Stimulated activated CD4-positive, alpha-beta T cell treated with anti-CD3 and anti-CD28 coated beads, TNF-alpha, amount 100 ng/mL, for 1 hour (primary cell): Measurements from ENCODE around the gene LCK.
"Not testable (repeated sequence)": the region's sequence is repeated elsewhere in the genome, so short reads cannot be mapped to it uniquely, and the experiment has no call there.

ENCODE experiments used
- DNase-seq, 3 donors: peaks; one replicate each; pipeline ENCODE4 v3.0.0-alpha.2; 2020; ENCODE audit warnings: low read depth in 3 of 3, low spot score in 1 of 3

LCK gene

DNA sequence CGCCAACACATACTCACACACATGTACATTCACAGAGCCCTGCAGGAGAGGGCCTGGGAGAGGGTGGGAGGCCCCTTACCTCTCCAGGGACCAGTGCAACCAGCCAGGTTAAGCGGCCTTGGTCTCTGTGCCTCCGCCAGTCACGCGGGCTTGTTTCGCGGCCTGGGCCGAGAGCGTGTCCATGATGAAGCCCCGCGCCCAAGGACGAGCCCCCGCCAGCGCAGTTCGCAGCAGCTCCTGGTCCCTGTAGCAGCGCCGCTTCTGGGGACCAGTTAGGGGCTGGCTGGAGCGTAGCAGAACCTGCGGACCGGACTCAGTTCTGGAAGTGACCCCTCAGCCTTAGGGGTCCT, 11.3 kb upstream of the LCK start:
- no peak for DNase-seq

DNA sequence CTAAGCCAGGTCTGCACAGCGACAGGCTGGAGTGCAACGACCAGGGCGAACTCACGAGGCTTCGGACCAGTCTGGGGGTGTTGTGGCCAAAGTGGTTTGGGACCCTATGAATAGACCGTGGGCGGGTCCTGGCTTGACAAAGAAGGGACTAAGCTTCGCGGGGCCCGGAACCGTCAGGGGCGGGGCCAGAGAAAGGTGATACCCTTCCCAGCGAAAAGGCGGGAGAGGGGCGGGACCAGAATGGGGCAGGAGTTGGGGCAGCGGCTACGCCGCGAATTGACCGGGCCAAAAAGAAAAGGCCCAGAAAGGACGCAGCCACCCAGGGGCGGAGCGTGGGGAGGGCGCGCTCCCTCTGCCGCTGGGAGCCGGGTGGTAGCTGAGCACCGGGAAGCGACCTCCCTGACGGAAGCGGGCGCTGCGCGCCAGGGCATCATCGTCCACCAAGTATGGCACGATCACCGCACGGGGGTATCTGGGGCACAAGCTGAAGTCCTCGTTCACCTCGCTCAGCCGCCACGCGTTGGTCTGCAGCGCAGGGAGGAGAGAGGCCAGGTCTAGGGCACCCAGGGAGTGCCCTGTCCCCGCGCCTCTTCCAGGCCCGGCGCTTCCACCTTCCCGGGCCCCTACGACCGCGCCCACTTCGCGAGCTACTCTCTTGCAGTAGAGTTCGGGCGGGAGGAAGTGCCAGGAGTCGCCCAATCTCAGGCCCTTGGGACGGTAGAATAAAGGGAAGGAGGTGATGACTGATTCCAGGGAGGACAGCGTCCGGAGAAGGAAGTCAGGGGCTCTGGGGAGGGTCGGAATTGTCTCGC, 10.7 kb upstream of the LCK start:
- no peak for DNase-seq

DNA sequence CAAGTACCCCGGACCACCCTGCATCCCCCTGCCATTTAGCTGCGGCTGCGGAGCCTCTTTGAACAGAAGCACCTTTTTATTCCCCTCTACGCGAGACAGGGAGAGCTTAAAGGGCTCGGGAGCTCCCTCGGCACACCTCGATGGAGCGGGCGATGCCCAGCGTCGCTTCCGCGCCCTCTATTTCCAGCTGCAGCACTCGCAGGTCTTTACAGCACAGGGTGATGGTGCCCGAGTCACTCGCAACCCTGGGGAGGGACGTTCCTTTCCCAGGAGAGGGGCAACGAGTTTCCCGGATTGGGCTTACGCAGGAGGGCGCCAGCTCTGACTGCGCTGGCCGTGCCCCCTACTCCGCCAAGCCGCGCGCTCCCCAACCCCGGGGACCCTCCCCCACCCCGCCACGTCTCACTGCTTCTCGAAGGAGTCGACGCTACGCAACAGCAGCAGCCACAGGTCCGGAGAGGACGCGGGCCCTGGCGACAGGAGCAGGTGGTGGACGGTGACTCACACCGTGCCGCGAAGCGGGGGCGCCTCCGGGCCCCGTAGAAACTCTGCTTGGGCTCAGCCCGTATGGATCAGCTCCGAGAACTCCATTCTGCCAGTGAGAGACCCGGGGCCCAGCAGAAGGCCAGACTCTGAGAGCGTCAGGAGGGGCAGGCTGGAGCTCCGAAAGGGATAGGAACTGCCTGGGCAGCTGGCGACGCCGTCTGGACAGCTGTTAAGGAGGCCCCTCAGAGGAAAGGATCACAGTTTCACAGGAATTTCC, 9.9 kb upstream of the LCK start:
- no peak for DNase-seq

DNA sequence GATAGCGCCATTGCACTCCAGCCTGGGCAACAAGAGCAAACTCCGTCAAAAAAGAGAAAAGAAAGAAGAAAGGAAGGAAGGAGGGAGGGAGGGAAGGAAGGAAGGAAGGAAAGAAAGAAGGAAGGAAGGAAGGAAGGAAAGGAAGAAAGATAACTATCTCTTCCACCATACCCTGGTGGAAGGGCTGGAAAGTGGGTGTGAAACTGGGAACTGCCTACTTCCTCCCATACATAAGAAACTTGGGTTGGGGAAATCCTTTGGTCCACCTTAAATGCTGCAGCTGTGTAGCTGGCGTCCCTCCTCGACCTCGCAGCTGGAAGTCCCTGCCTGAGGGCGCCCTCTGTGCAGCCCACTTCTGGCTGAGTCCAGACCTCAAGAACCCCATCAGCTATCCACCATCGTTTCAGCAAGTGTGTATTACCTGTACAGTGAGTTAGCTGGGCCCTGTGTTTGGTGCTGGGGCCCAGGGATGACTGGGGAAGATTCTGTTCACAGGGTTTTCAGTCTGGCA, 8.7 kb upstream of the LCK start:
- no peak for DNase-seq

DNA sequence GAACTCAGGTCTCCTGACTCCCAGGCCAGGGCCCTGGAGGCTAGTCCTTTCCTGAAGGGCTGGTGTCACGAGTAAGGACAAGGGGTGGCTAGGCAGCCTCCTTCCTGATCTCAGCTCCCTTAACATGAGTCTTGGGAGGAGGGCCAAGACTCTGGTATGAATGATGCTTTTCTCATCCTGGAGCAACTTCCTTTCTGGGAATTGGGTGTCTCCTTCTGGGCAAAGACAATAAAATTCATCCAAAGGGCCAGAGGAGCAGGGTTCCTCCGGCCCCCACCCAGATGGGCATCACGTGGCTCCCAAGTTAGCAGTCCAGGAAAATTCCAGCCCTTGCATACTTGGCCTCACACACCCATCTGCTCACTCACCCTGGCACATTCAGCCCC, 4.2 kb upstream of the LCK start, which contains the start of gene FAM167B:
FAM167B (plus strand) TSS at position 335 of the 386 bp plus-strand sequence. CDS start 200 bp downstream, outside the sequence.
- DNase-seq, result no peak

DNA sequence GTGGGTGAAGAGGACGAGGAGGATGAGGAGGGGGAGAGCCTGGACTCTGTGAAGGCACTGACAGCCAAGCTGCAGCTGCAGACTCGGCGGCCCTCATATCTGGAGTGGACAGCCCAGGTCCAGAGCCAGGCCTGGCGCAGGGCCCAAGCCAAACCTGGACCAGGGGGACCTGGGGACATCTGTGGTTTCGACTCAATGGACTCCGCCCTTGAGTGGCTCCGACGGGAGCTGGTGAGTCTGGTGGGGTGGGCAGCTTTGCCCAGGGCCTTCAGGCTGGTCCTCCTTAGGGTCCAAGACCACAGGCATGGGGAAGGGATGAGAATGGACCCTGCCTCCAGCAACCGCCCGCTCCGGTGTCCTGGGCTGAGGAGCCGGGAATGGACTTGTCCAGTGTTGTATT, 3.6 kb upstream of the LCK start:
- DNase-seq, result no peak

DNA sequence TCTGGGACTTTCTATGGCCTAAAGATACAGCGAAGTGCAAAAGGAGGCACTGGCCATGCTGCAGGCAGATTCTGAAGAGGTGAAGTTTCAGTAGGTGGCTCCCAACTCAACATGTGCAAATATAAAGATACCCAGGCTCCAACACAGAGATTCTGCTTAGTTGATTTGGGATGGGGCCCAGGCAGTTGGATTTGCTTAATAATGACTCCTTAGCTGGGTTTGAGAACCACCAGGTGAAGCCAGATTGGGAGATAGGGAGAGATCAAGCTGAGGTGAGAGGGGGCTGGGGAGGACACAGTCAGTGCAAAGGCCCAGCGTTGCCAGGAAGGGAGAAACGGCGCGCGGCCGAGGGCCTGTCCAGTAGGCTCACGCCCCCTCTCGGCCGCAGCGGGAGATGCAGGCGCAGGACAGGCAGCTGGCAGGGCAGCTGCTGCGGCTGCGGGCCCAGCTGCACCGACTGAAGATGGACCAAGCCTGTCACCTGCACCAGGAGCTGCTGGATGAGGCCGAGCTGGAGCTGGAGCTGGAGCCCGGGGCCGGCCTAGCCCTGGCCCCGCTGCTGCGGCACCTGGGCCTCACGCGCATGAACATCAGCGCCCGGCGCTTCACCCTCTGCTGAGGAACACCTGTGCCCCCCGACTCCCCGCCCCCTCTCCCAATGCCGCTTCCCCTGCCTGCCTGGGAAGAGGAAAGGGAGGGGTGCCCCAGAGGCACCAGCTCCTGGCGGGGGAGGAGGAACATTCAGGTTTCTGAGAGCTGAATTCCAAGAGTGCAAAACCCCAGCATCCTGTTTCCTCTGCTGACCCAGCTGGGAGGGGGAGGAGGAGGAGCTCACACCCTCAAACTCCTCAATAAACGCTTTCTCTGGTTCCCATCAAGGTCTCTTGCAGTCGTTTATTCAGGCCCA, 2.8 kb upstream of the LCK start:
- DNase-seq, result peak in 2 of 3 donors; percentile 48 to 69

DNA sequence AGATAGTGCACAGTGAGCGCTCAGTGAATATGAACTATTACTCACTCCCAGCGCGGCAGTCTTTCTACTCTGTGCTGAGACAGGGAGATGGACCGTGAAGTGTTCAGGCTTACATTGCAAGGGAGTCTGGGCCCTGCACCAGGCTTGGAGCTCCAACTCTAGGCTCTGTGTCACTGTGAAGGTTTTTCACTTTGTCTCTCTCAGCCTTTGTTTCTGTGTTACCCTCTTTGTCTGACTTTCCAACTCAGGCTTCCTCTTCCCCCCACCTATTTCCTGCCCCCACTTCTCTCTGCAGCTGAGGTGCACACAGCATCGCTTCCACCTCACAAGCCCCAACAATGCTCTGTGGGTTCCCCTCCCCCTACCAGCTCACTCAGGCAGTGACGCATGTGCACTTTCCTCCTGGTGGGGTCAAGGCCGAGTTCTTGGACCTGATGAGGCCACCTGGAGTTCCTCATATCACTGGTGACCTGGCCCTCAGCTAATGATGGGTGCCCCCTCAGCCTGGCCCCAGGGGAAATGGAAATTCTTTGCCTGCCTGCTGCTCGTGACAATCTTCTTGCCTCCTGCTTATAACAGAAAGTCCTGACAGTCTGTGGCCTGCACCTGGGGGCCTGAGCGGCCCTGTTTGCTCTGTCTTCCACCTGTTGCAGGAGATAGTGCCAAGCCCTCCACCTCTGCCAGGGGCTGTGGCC, 1.1 kb upstream of the LCK start:
- peak; percentile 52 to 69 (median 66) for DNase-seq

DNA sequence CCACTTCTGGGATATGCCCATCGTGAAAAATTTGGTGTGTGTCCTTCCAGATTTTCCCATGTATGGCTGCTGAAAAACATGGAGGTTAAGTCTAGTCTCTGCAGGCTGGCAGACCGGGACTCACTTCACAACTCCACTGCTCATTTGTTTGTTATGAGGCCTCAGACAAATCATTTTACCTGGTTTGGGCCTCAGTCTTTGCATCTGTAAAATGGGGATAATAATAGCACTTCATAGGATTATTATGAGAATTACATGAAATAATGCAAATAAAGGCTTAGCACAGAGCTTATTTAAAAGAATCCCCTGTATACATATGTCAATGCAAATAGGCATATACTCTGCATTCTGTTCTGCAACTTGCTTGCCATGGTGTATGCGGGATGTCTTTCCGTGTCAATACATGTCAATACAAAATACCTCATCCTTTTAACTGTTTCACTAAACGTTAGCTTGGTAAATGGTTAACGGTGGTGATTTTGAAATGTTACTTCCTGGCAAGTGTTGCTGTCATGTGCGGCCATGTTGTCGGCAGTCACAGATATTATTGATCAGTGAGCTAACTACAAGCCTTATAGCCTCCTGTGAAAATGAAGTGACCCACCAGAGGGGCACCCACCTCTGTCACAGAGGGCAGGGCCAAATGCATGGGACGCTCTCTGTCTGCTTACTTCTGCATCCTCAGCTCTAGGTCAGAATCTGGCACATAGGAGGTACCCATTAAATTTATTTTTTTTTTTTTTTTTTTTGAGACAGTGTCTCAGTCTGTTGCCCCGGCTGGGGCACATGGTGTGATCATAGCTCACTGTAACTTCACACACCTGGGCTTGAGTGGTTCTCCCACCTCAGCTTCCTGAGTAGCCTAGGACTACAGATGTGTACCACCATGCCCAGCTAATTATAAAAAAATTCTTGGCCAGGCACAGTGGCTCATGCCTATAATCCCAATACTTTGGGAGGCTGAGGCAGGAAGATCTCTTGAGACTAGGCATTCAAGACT, 4.3 kb downstream of the LCK start:
- DNase-seq, result no peak

DNA sequence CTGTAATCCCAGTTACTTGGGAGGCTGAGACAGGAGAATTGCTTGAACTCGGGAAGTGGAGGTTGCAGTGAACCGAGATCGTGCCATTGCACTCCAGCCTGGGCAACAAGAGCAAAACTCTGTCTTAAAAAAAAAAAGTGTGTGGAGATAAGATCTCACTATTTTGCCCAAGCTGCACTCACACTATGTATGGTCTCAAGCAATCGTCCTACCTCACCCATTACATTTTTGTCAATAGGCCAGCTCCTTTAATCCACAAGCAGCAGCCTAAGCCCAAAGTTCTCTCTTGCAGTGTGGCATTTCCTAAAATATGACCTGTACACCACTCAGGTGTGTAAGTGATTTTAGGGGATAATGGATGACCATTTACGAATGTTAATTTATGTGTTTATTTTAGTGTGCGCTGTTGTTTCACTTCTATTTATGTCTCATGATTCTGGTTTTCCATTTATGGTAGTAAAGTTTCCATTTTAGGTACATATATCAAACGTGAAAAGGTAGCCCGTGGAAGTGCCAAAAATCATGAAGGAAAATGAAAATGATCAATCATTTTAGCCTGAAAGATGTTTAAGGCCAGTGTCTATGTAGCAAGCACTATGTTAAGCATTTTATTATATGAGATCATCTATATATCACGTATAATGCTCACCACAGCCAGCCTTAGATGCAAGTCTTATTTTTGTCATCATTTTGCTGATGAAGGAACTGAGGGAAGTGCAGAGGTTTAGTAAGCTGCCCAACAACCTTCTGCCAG, 5.6 kb downstream of the LCK start:
- no peak for DNase-seq

DNA sequence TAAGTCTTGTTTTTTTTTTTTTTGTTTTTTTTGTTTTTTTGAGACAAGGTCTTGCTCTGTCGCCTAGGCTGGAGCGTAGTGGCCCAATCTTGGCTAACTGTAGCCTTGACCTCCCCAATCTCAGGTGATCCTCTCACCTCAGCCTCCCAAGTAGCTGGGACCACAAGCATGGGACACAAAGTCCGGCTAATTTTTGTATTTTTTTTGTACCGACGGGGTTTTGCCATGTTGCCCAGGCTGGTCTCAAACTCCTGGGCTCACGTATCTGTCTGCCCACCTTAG, 6.1 kb downstream of the LCK start:
- DNase-seq, result no peak

DNA sequence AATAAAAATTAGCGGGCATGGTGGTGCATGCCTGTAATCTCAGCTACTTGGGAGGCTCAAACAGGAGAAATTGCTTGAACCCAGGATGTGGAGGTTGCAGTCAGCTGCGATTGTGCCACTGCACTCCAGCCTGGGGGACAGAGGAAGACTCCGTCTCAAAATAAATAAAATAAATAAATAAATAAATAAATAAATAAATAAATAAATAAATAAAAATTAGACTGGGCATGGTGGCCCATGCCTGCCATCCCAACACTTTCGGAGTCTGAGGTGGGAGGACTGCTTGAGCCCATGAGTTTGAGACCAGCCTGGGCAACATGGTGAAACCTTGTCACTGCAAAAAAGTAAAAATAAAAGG, 12.2 kb downstream of the LCK start:
- not testable (repeated sequence) for DNase-seq

DNA sequence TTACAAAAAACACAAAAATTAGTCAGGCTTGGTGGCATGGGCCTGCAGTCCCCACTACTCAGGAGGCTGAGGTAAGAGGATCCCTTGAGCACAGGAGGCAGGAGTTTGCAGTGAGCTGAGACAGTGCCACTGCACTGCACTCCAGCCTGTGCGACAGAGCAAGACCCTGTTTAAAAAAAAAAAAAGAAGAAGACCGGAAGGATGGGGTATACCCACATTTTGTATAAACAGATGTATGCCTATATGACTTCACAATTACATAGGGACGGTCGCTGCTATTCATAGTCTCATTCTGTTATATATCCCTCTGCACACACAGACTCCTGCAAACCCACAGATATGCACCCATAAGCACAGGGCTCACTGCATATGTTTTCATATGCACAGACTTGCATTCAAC, 12.7 kb downstream of the LCK start:
- DNase-seq, result no peak

DNA sequence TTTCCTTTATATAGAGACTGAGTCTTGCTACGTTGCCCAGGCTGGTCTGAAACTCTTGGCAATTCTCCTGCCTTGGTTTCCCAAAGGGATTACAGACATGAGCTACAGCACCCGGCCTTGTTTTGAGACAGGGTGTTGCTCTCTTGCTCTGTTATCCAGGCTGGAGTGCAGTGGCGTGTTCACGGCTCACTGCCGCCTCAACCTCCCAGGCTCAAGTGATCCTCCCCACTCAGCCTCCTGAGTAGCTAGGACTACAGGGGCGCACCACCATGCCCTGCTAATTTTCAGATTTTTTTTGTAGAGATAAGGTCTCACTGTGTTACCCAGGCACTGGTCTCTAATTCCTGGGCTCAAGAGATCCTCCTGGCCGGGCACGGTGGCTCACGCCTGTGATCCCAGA, 14.8 kb downstream of the LCK start:
- no peak for DNase-seq

DNA sequence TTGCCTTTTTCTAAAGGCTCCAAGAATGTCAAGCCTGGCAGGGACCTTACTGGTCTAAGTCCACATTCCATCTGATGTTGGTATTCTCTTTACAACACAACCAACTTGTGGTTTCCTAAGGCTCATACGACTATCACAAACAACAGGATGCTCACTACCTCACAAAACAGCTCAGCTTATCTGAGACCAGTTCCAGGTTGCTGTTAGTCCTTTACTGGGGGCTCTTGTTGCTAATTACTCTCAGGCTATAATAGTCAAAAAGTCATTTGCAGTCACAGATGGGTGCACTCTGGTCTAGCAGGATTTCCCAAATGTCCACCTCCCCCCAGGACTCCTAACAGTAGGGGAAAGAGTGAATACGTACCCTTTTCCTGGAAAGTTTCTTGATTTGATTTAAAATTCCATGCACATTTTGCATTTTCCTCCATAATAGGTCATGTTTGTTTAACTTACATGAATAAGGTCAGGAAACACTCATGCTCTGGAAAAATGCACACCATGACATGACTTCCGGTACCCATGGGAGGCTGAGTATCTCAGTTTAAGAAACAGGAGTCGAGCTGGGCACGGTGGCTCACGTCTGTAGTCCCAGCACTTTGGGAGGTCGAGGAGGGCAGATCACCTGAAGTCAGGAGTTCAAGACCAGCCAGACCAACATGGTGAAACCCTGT, 16.0 kb downstream of the LCK start:
- DNase-seq, result no peak

DNA sequence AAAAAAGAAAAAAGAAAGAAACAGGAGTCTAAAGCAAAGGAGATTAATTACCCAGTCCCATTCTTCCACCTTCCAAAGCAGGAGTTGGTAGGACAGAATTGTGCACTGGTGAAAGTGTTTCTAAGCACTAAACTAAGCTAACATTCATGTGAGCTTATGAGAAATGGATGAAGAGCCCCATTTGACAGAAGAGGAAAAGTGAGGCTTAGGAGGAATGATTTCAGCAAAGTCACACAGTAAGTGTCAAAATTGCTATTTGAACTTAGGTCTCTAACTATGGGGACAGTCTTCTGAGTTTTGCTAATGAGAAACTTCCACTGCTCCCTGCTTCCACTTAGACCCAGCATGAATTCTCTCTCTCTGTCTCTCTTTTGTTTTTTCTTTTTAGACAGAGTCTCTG, 18.7 kb downstream of the LCK start:
- DNase-seq, result no peak

DNA sequence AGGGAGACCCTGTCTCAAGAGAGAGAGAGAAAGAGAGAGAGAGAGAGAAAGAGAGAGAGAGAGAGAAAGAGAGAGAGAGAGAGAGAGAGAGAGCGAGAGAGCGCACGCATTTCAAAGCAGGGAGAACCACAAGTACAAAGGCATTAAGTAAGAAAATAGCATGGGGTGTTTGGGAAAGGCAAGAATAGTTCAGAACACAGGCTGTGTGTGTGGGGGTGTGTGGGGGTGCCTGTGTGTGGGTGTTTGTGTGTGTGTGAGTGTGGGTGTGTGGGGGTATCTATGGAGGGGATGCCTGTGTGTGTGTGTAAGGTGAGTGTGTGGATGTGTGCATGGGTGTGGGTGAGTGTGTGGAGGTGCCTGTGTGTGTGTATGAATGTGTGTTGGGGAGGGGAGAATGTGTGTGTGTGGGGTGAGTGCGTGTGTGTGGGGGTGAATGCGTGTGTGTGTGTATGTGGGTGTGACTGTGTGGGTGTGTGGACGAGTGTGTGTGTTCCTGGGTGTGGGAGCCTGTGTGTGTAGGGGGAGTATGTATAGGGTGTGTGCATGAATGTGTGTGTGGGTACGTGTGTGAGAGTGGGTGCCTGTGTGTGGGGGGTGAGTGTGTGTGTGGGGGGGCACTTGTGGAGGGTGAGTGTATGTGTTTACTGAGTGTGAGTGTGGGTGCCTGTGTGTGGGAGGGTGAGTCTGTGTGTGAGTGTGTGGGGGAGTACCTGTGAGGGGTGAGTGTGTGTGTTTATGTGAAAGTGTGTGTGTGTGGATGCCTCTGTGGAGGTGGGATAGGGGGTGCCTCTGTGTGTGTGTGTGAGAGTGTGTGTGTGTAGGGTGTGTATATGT, 21.7 kb downstream of the LCK start:
- DNase-seq, result no peak
